Fibroblast of lung (primary cell): ENCODE results near the gene PRAMEF15.
"Not testable (repeated sequence)": the region's sequence is repeated elsewhere in the genome, so short reads cannot be mapped to it uniquely, and the experiment has no call there.

Experiments used
- CTCF ChIP-seq, 2 donors: IDR thresholded peaks in 1 of 2; conservative IDR thresholded peaks in 1 of 2; 1 replicate in 1 of 2; 2 replicates in 1 of 2; pipeline ENCODE4 v1.5.1; 2011 to 2012; ENCODE audit warnings: low read length in 2 of 2, control low read depth in 1 of 2, inconsistent platforms in 1 of 2, low read depth in 1 of 2, mild to moderate bottlenecking in 1 of 2
- EZH2 ChIP-seq: IDR thresholded peaks from 2 replicates; pipeline ENCODE4 v1.5.1; 2012; ENCODE audit warnings: low read length, control low read depth, mild to moderate bottlenecking; ENCODE audit errors: missing control alignments

DNA sequence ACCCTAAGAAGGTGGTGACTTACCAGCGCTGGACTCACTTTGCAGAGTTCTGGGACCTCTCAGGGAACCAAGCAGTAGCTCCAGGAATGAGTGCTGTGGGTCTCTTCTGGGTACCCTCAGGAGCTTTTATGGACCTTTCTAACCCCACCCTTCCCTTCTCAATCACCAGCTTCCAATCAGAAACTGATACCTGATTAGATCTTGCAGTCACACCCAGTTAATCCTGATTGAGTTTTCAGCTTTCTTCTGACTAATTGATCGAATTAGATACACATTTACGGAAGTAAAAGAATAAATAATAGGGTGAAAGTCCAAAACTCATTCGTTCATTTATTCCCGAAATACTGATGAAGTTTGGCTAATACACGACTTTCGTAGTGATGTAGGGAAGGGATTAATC lies 31.7 kb downstream of the PRAMEF15 start, which contains the start of gene PRAMEF14:
- not testable (repeated sequence) for TF ChIP-seq CTCF (conservative IDR thresholded peaks at IDR 0.05 in 1 of 2, IDR thresholded peaks at IDR 0.05 in 1 of 2; ENCODE audit: low read depth in 1 of 2, low read length in 2 of 2); EZH2
